Ascending aorta (tissue), 2 donors: ENCODE results near the gene PNPLA2. TPM values are rescaled to one million over a fixed set of nuclear protein-coding genes. Genes with fewer than 3 reads are reported as not detected.

ENCODE experiments used
- DNase-seq, 2 donors: peaks; one replicate each; pipeline ENCODE4 v3.0.0-alpha.2; 2019; ENCODE audit warnings: low spot score in 2 of 2
- H3K27ac ChIP-seq, 2 donors: fragments of 200-600 bp; sonication (generic); one replicate each; pipeline ENCODE4 v1.5.1; 2016 to 2017; ENCODE audit warnings: mild to moderate bottlenecking in 1 of 2
- H3K27me3 ChIP-seq: fragments of 200-600 bp; sonication (generic); one replicate; pipeline ENCODE4 v1.5.1; 2017
- H3K36me3 ChIP-seq, 2 donors: fragments of 200-600 bp; sonication (generic); one replicate each; pipeline ENCODE4 v1.5.1; 2016
- H3K4me1 ChIP-seq, 2 donors: fragments of 200-600 bp; sonication (generic); one replicate each; pipeline ENCODE4 v1.5.1; 2016 to 2017; ENCODE audit warnings: mild to moderate bottlenecking in 1 of 2
- H3K4me3 ChIP-seq, 2 donors: fragments of 200-600 bp; sonication (generic); one replicate each; pipeline ENCODE4 v1.5.1; 2016 to 2017; ENCODE audit warnings: mild to moderate bottlenecking in 1 of 2
- H3K9me3 ChIP-seq, 2 donors: fragments of 200-600 bp; sonication (generic); one replicate each; pipeline ENCODE4 v1.5.1; 2016
- intact Hi-C: fragments of 100-400 bp; cut with DNase I; formaldehyde crosslinking; loops from one replicate; pipeline ENCODE4 v1.15.1; 2023
- total RNA-seq: library from RNA; depleted of rRNA; stranded (reverse); fragments of >200 nt; gene quantifications from one replicate; pipeline ENCODE4 v1.1.0, GENCODE V29; 2016
- TF ChIP-seq, protein P1 (sequence below), 3 experiments: fragments of 200-600 bp in 2 of 3; fragments of 450-650 bp in 1 of 3; sonication (generic) in 2 of 3; IDR thresholded peaks; one replicate each; pipeline ENCODE4 v1.5.1; 2016 to 2019; ENCODE audit warnings: antibody characterized with exemption in 3 of 3, mild to moderate bottlenecking in 1 of 3, moderate library complexity in 1 of 3

Gene PNPLA2
- total RNA-seq, 1 donor from 2014 or later = 214 TPM

GRCh38 chr11:772429-773390 lies 46.0 kb upstream of the PNPLA2 start:
- peaks cover 8 to 15% of the 10 kb centered on the region in 2 donors for H3K4me1 ChIP-seq
- DNase-seq = no peak
- intact Hi-C loops = no loop called here
- H3K9me3 ChIP-seq = no peaks in the 10 kb centered on the region
- H3K27me3 ChIP-seq = no peaks in the 10 kb centered on the region
- H3K27ac ChIP-seq = no peak overlapping the region
- H3K4me3 ChIP-seq = no peak overlapping the region
- TF ChIP-seq, protein P1, sequence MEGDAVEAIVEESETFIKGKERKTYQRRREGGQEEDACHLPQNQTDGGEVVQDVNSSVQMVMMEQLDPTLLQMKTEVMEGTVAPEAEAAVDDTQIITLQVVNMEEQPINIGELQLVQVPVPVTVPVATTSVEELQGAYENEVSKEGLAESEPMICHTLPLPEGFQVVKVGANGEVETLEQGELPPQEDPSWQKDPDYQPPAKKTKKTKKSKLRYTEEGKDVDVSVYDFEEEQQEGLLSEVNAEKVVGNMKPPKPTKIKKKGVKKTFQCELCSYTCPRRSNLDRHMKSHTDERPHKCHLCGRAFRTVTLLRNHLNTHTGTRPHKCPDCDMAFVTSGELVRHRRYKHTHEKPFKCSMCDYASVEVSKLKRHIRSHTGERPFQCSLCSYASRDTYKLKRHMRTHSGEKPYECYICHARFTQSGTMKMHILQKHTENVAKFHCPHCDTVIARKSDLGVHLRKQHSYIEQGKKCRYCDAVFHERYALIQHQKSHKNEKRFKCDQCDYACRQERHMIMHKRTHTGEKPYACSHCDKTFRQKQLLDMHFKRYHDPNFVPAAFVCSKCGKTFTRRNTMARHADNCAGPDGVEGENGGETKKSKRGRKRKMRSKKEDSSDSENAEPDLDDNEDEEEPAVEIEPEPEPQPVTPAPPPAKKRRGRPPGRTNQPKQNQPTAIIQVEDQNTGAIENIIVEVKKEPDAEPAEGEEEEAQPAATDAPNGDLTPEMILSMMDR (IDR thresholded peaks at IDR 0.05) = no peak
- H3K36me3 ChIP-seq = peaks cover 23 to 37% of the 10 kb centered on the region in 2 donors

DNA sequence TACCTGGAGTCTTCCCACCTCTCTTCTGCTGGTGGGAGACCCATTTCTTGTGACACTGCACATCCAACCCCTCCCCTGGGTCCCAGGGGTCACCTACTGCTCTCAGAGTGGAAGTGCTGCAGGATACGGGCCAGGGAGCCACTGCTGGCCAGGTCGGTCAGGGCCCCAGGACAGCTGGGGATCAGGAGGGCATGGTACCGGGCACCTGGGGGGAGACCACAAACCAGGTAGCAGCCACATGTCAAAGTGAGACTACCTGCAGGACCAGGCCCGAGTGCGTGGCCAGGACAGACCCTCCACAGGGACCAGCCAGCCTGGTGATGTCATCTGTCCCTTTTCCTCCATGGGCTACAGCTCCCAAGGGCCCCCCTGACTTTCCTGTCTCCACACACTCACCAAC lies 45.3 kb upstream of the PNPLA2 start:
- intact Hi-C loops = no loop called here
- H3K27me3 ChIP-seq = no peaks in the 10 kb centered on the region
- H3K4me1 ChIP-seq = peaks cover 8 to 19% of the 10 kb centered on the region in 2 donors
- H3K27ac ChIP-seq = no peak overlapping the region
- TF ChIP-seq, protein P1 (IDR thresholded peaks at IDR 0.05) = no peak
- H3K4me3 ChIP-seq = no peak overlapping the region
- no peak for DNase-seq
- no peaks in the 10 kb centered on the region for H3K9me3 ChIP-seq
- H3K36me3 ChIP-seq = peaks cover 23 to 35% of the 10 kb centered on the region in 2 donors

- no peak for DNase-seq
- Histone ChIP-seq H3K36me3 (peaks cover 23 to 35% of the 10 kb centered on the region in 2 donors), H3K27me3 (no peaks in the 10 kb centered on the region), H3K4me1 (peaks cover 8 to 23% of the 10 kb centered on the region in 2 donors), H3K27ac (no peak overlapping the region), H3K9me3 (no peaks in the 10 kb centered on the region), H3K4me3 (no peak overlapping the region)
- intact Hi-C loops = no loop called here
- TF ChIP-seq, protein P1 (IDR thresholded peaks at IDR 0.05) = no peak
Measured at GRCh38 chr11:773830-774229, 44.9 kb upstream of the PNPLA2 start.

- no peak for DNase-seq
- H3K4me3 ChIP-seq = peak overlapping the region in 1 of 2 donors; percentile 88
- TF ChIP-seq, protein P1 (IDR thresholded peaks at IDR 0.05) = no peak
- no peaks in the 10 kb centered on the region for H3K9me3 ChIP-seq
- H3K27me3 ChIP-seq = no peaks in the 10 kb centered on the region
- H3K4me1 ChIP-seq = peaks cover 8 to 23% of the 10 kb centered on the region in 2 donors
- H3K36me3 ChIP-seq = peaks cover 19 to 31% of the 10 kb centered on the region in 2 donors
- H3K27ac ChIP-seq = no peak overlapping the region
- intact Hi-C loops = no loop called here
Measured at GRCh38 chr11:774873-775592, 43.7 kb upstream of the PNPLA2 start.

DNA sequence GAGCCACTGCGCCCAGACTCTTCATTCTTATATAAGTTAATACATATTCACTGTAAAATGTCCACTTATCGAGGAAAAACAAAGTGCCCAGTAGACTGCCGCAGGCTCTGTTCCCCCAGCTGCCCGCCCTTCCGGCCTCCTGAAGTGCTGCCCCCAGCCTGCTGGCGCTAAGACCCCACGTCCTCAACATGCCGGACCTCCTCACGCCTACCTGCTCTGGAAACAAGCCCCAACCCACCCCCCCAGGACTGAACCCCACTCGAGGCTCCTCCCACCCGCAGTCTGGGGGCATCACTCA lies 42.5 kb upstream of the PNPLA2 start:
- intact Hi-C loops = loop anchor here (2.0 kb wide), 2 partner anchors 21 to 47 kb away; no protein-coding TSS in a partner anchor
- TF ChIP-seq, protein P1 (IDR thresholded peaks at IDR 0.05) = no peak
- Histone ChIP-seq H3K4me3 (peak overlapping the region; percentile 65 to 88), H3K36me3 (peaks cover 7 to 20% of the 10 kb centered on the region in 2 donors), H3K27ac (no peak overlapping the region), H3K9me3 (no peaks in the 10 kb centered on the region), H3K4me1 (peaks cover 8 to 23% of the 10 kb centered on the region in 2 donors), H3K27me3 (no peaks in the 10 kb centered on the region)
- no peak for DNase-seq
